GM12874 (cell line): ENCODE data around the gene TNS3.

Experiments
- TF ChIP-seq, protein P1 (sequence below): IDR thresholded peaks from 2 replicates; pipeline ENCODE4 v1.5.1; 2011; ENCODE audit warnings: low read depth, mild to moderate bottlenecking, control low read depth, low read length, moderate library complexity; ENCODE audit not compliant: insufficient read depth

Gene TNS3

DNA sequence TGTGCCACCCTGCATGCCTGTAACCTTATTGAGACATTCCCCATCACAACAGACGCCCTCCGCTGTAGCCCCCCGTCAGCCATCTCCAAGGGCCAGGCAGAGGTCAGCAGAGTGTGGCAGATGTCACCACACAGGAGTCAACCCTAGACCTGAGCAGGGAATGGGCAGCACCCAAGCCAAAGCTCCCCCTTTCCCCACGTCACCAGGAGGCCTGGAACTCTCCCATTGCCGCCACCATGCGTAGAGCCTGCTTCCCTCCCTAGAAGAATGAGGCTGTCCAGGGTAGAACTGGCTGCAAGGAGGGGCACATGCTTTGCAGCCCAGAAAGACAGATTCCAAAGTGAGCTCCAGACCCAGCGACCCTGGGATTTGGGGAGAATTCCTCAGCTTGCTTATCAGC is 342.9 kb downstream of the TNS3 start:
- TF ChIP-seq, protein P1, sequence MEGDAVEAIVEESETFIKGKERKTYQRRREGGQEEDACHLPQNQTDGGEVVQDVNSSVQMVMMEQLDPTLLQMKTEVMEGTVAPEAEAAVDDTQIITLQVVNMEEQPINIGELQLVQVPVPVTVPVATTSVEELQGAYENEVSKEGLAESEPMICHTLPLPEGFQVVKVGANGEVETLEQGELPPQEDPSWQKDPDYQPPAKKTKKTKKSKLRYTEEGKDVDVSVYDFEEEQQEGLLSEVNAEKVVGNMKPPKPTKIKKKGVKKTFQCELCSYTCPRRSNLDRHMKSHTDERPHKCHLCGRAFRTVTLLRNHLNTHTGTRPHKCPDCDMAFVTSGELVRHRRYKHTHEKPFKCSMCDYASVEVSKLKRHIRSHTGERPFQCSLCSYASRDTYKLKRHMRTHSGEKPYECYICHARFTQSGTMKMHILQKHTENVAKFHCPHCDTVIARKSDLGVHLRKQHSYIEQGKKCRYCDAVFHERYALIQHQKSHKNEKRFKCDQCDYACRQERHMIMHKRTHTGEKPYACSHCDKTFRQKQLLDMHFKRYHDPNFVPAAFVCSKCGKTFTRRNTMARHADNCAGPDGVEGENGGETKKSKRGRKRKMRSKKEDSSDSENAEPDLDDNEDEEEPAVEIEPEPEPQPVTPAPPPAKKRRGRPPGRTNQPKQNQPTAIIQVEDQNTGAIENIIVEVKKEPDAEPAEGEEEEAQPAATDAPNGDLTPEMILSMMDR: no peak

DNA sequence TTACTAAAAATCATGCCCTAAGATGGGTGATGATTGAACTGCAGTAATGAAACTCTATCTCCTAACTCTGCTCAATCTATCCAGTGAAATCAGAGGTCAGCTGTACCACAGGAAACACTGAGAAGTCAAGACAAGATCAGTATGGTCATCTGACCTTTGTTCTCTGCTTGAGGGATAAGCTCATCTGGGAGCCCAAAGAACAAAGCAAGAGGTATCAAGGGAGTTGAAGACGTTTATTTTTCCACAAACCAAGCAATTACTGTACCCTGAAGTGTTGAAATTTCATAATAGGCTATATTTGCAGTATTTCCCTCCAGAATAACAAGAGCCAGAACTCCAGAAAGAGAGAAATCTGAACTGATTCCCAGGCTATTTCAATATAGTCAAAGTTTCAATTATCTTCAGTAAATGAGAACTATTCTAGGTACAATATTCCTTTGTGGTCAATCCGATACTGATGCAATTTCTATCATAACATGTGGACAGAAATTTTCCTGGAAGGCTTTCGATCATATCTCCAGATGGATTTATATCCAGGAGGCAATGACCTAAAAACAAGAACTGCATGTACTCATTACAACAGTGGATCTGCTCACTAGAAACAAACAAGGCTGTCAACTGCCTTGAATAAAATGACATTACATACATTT is 345.3 kb downstream of the TNS3 start:
- TF ChIP-seq, protein P1: no peak

DNA sequence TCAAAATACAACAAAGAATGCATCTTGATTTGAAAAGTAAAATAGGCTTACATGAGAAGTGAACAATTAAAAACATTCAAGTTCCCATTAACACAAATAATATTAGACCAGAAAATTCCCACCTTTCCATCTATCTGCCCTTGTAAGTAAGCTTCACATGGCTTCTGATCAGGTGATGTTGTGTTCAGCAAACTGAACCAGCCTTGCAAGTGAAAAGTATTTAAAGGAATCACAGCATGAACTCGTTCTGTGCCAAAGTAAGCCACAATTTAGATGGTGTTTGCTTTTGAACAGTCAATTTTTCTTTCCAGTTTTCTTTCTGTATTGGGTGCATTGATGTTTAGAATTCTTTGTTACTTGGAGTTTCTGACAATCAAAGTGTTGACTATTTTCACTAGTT is 347.9 kb downstream of the TNS3 start:
- TF ChIP-seq, protein P1: no peak

- TF ChIP-seq, protein P1: no peak
Measured at GRCh38 chr7:47232751-47233412, 349.0 kb downstream of the TNS3 start.

- TF ChIP-seq, protein P1: no peak
Measured at GRCh38 chr7:47231627-47232026, 350.3 kb downstream of the TNS3 start.

DNA sequence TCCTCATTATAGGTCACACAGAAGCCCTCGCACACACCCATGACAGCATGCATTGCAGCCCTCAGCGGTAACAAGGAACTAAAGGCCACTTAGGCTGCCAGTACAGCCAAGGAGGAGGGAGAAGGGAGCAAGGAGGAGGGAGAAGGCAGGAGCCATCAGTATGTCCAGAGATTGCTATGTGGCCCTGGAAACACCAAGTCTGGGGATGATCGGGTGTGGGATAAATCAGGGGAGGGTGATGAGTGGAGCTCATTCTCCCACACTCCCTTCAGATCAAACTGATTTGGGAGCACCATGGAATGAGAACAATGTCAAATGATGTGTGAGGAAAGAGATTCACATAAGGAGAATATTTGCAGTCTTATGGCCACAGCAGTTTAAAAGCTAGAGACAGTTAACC is 350.9 kb downstream of the TNS3 start:
- TF ChIP-seq, protein P1: no peak

DNA sequence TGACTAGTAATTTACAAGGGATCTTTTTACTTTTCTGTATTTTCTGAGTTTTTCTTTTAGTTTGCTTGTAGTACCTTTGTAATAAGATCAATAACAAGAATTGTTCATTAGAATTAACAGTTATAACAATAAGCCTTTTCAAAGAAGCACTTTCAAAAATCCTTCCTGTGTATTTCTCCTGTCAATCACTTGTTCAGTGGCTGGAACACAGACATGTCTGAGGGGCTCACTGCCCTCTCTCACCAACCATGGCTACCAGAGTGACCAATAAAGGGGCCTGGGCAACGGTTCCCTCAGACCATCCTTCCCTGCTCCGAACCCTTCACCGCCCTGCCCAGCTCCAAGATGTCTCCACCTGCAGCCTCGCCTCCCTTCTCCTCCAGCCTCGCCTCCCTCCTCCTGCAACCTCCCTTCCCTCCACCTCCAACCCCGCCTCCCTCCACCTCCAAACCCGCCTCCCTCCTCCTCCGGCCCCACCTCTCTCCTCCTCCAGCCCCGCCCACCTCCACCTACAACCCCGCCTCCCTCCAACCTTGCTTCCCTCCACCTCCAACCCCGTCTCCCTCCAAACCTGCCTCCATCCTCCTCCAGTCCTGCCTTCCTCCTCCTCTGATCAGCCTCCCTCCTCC is 353.4 kb downstream of the TNS3 start:
- TF ChIP-seq, protein P1: no peak
